HG03354 (cell line): Measurements from ENCODE around the gene AAMDC.

Experiments
- ATAC-seq: cut with Tn5 transposase; IDR thresholded peaks from one replicate; pipeline ENCODE4 v1.9.1; 2021; ENCODE audit warnings: mild to moderate bottlenecking; ENCODE audit not compliant: unreplicated experiment, poor library complexity, severe bottlenecking

AAMDC gene

DNA sequence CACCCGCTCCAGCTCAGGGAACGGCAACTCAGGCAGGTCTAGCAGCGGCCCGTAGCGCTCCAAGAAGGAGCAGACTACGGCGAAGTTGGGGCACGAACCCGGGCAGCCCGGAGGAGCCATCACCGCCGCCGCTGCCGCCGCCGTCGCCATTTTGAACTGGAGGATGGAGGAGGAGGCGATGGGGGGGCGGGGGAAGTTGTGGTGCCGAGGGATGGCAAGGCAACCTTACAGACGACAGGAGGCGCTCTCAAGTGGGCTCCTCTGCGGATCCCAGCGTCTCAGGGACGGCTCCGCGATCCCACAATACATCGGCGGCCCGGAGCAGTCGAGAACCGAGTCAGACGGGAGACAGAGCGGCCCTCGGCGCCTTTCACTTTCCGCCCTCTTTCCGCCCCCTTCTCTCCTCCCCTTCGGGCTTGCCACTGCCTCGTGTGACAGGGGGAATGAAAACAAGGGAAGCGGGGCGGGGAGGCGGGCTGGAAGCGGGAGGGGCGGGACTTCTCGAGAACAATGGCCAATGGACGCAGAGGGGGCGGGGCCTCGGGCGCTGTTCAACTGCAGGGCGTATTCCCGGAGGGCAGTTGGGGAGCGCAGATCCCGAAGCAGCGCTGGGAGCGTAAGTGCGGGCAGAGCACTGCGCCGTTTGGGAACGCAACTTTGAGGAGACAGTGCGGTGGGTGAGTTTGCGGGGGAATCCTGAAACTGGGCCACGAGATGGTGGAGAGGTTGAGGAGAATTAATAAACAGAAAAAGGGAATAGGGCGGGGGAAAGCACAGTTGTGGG lies at the start of gene AAMDC, which contains the start of gene RSF1:
AAMDC (plus strand) TSS at position 580 of the 784 bp plus-strand sequence. CDS start 21,353 bp downstream, outside the sequence.
RSF1 (minus strand) TSS at position 158 of the 784 bp plus-strand sequence; CDS start at position 150, 8 bp downstream.
- peak; percentile 88 for ATAC-seq

DNA sequence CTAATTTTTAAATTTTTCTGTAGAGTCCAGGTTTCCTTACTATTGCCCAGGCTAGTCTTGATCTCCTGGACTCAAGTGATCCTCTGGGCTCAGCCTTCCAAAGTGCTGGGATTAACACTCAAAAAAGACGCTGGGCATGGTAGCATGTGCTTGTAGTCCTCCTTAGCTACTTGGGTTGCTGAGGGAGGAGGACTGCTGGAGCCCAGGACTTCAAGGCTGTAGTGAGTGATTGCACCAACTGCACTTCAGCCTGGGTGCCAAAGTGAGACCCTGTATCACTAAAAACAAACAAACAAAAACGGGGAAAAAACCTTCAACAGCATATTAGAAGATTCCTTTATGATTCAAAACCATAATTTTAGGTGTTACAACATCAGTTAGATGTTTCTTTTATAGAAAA lies 45.0 kb upstream of the AAMDC start:
- no peak for ATAC-seq

- no peak for ATAC-seq
Measured at GRCh38 chr11:77776455-77776854, 44.5 kb upstream of the AAMDC start.

DNA sequence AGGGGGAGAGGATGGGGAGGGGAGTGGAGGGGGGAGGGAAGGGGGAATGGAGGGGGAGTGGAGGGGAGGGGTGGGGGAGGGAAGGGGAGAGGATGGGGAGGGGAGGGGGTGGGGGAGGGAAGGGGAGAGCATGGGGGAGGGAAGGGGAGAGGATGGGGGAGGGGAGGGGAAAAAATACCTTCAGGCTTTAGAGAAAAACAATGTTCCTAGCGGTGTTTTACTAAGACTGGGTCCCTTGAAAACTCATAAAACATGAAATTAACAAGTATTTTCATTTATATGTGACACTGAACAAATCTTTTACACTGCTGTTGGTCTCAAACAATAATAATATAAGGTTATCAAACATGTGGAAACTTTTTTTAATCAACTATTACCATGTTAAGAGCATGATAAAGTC lies 42.8 kb upstream of the AAMDC start:
- ATAC-seq: no peak

DNA sequence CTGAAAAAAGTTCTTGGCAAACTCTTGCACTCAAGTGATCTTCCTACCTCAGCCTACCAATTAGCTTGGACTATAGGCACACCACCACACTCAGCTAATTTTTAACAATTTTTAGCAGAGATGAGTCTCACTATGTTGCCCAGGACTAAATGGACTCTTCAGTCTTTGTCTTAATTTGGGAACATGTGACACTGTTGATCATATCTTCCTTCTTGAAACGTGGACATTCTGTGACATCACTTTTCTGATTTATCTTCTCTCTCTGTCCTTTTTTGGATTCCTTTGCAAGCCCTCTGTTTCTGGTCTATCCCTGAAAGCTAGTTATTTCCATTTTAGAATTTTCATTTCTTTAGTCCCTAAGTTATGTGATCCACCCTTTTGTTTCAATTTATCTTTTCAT lies 42.4 kb upstream of the AAMDC start:
- ATAC-seq: no peak

DNA sequence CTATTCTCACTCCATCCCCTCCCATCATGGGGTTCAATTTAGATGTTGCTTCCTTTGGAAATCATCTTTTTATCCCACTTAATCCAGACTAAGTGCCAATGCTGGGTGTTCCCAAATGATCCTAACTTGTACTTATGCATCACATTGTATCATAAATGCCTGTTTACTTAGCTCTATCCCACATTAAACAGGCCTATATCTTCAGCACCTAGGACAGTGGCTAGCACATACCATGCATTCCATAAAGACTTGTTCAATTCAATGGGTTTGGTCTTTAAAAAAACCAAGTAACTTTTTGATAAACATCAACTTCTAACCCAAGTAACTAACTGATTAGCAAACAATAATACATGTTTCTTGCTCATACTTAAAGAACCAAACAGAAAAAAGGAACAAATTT lies 41.0 kb upstream of the AAMDC start:
- no peak for ATAC-seq

DNA sequence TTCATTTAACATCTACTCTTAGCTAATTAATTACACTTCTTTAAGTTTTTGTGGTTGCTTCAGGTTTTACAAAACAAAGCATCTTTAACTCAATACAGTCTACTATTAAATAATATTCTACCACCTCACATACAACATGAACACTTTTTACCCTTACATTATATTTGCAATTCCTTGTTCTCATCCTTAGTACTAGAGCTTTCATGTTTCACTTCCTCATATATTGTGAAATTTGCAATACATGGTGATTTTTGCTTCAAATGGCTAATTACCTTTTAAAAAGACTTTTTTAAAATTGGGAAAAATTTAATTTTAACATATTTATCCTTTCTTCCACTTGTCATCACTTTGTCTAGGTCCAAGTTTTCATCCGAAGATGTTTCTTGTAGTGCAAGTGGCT lies 37.9 kb upstream of the AAMDC start:
- no peak for ATAC-seq

GRCh38 chr11:77784572-77784971 lies 36.4 kb upstream of the AAMDC start:
- ATAC-seq: no peak

- ATAC-seq: no peak
Measured at GRCh38 chr11:77789061-77789730, 31.7 kb upstream of the AAMDC start.

GRCh38 chr11:77789731-77790476 lies 31.0 kb upstream of the AAMDC start:
- no peak for ATAC-seq

- no peak for ATAC-seq
Measured at GRCh38 chr11:77791301-77791700, 29.6 kb upstream of the AAMDC start.

- ATAC-seq: no peak
Measured at GRCh38 chr11:77793972-77794371, 27.0 kb upstream of the AAMDC start.

- no peak for ATAC-seq
Measured at GRCh38 chr11:77799338-77799737, 21.6 kb upstream of the AAMDC start.

DNA sequence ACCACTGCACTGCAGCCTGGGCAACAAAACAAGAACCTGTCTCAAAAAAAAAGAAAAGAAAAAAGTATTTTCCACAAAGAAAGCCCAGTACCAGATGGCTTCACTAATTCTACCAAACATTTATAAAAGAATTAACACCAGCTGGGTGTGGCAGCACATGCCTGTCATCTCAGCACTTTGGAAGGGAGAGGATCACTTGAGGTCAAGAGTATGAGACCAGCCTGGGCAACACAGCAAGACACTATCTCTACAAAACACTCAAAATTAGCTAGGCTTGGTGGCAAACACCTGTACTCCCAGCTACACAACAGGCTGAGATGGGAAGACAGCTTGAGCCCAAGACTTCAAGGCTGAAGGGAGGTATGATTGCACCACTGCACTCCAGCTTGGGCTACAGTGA lies 20.5 kb upstream of the AAMDC start:
- ATAC-seq: no peak

GRCh38 chr11:77801477-77801876 lies 19.5 kb upstream of the AAMDC start:
- ATAC-seq: no peak

- no peak for ATAC-seq
Measured at GRCh38 chr11:77806415-77806814, 14.5 kb upstream of the AAMDC start.

DNA sequence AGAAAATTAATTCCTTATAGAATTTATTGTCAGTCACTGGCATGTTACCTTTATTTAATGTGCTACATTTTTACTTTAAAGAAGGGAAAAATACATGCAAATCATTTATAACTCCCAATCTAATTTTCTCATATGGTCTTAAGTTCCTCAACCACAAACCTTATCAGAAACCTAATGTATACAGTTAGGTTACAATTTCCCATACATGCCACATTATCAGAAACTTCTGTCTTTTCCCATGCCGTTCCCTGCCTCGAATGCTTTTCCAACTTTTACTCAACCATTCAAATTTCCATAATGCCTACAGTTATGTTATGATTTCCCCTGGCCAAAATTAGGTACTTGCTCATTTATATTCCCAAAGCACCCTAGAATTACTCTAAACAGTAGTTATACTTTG lies 14.0 kb upstream of the AAMDC start:
- no peak for ATAC-seq

GRCh38 chr11:77813256-77813655 lies 7.7 kb upstream of the AAMDC start:
- ATAC-seq: no peak

DNA sequence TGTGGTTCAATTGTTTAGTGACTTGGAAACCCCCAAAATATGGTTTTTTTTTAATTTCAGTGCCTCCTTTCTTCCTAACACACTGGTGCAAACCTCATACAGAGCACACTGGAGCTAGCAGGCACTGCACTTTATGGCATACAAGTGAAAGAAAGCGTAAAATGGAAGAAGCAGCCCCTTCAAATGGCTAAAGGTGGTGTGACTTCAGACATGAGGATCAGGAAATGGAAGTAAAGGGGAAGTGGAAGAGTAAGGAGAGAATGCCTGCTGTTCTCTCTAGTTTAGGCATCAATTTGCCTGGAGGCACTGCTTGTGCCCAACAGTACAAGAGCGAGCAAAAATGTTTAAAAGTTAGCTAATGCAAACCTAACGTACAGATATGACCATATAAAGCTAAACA lies 6.1 kb upstream of the AAMDC start:
- no peak for ATAC-seq

DNA sequence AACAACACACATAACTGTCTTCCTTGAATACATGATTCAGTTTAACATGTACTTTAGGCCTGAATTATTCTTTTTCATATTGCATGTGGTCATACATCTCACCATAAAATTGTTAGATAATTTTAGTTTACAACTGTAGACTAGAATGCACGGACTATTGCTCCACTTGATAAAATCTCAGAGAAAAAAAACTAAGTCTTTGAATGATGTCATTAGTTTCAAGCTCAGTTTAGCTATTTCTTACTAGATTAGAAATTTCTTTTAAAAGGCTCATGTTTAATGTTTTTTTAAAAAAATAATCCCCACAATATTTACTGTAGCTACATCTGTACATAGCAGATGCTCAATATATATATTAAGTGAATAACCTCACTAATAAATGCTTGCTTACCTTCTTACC lies 5.5 kb upstream of the AAMDC start:
- ATAC-seq: no peak
